ENCODE measurements around the gene TRAPPC5.

Gene TRAPPC5

GRCh38 chr19:7665076-7665475 lies 15.6 kb upstream of the TRAPPC5 start:
- DNase-seq (ENCODE audit: low read depth) = no peak
- no peak for TF ChIP-seq POLR2A (IDR thresholded peaks at IDR 0.05; ENCODE audit: extremely low read depth, insufficient read length)
- TF ChIP-seq MYC (IDR thresholded peaks at IDR 0.05; ENCODE audit: low read depth, low read length) = no peak
- TF ChIP-seq CTCF (IDR thresholded peaks at IDR 0.05; ENCODE audit: low read depth, low read length) = no peak
- no peak for TF ChIP-seq MAX (IDR thresholded peaks at IDR 0.05; ENCODE audit: low read depth, low read length)
- H3K4me3 ChIP-seq (ENCODE audit: low read depth, low read length) = no peak overlapping the region

GRCh38 chr19:7668842-7669241 lies 11.8 kb upstream of the TRAPPC5 start, which contains the start of gene RETN:
Gene RETN, plus strand, starts transcription at chr19:7669049. Its CDS starts 278 bp downstream, at chr19:7669327.
- peak; percentile 96 for DNase-seq (ENCODE audit: low read depth)

GRCh38 chr19:7669641-7670040 lies 11.0 kb upstream of the TRAPPC5 start:
- peak overlapping the region; percentile 77 for H3K4me3 ChIP-seq (ENCODE audit: low read depth, low read length)
- TF ChIP-seq MAX (IDR thresholded peaks at IDR 0.05; ENCODE audit: low read depth, low read length) (no peak), MYC (IDR thresholded peaks at IDR 0.05; ENCODE audit: low read depth, low read length) (no peak), CTCF (IDR thresholded peaks at IDR 0.05; ENCODE audit: low read depth, low read length) (no peak), POLR2A (IDR thresholded peaks at IDR 0.05; ENCODE audit: extremely low read depth, insufficient read length) (no peak)
- peak; percentile 62 for DNase-seq (ENCODE audit: low read depth)

More at GRCh38 chr19:7668842-7669241, 11.8 kb upstream of the TRAPPC5 start, which contains the start of gene RETN:
- H3K4me3 ChIP-seq (ENCODE audit: low read depth, low read length) = peak within 1 kb of the TSS; percentile 77
- TF ChIP-seq MYC (IDR thresholded peaks at IDR 0.05; ENCODE audit: low read depth, low read length) (no peak), POLR2A (IDR thresholded peaks at IDR 0.05; ENCODE audit: extremely low read depth, insufficient read length) (peak; percentile 68)

GRCh38 chr19:7670150-7670783 lies 10.4 kb upstream of the TRAPPC5 start:
- TF ChIP-seq POLR2A (IDR thresholded peaks at IDR 0.05; ENCODE audit: extremely low read depth, insufficient read length) = peak; percentile 33
- peak; percentile 73 for TF ChIP-seq MAX (IDR thresholded peaks at IDR 0.05; ENCODE audit: low read depth, low read length)
- no peak for TF ChIP-seq CTCF (IDR thresholded peaks at IDR 0.05; ENCODE audit: low read depth, low read length)
- peak; percentile 75; the same call in 1 of the 2 replicates for TF ChIP-seq MYC (IDR thresholded peaks at IDR 0.05; ENCODE audit: low read depth, low read length)
- H3K4me3 ChIP-seq (ENCODE audit: low read depth, low read length) = peak overlapping the region; percentile 77
- peak; percentile 89 for DNase-seq (ENCODE audit: low read depth)

GRCh38 chr19:7670790-7671189 lies 9.8 kb upstream of the TRAPPC5 start:
- peak overlapping the region; percentile 77 for H3K4me3 ChIP-seq (ENCODE audit: low read depth, low read length)
- no peak for DNase-seq (ENCODE audit: low read depth)
- TF ChIP-seq POLR2A (IDR thresholded peaks at IDR 0.05; ENCODE audit: extremely low read depth, insufficient read length) = no peak
- TF ChIP-seq MAX (IDR thresholded peaks at IDR 0.05; ENCODE audit: low read depth, low read length) = no peak
- TF ChIP-seq CTCF (IDR thresholded peaks at IDR 0.05; ENCODE audit: low read depth, low read length) = no peak
- no peak for TF ChIP-seq MYC (IDR thresholded peaks at IDR 0.05; ENCODE audit: low read depth, low read length)

- TF ChIP-seq POLR2A (IDR thresholded peaks at IDR 0.05; ENCODE audit: extremely low read depth, insufficient read length) (no peak), CTCF (IDR thresholded peaks at IDR 0.05; ENCODE audit: low read depth, low read length) (no peak), MYC (IDR thresholded peaks at IDR 0.05; ENCODE audit: low read depth, low read length) (no peak), MAX (IDR thresholded peaks at IDR 0.05; ENCODE audit: low read depth, low read length) (no peak)
- no peak for DNase-seq (ENCODE audit: low read depth)
Measured at GRCh38 chr19:7672522-7672921, 8.1 kb upstream of the TRAPPC5 start.

More at GRCh38 chr19:7672522-7672921, 8.1 kb upstream of the TRAPPC5 start:
- no peak overlapping the region for H3K4me3 ChIP-seq (ENCODE audit: low read depth, low read length)
